ENCODE measurements around the gene GOLPH3. TPM values are rescaled to one million over a fixed set of nuclear protein-coding genes. Genes with fewer than 3 reads are reported as not detected.
A peak's percentile ranks its signal among the peaks of the same experiment; 100 is the strongest.

GOLPH3 gene
- total RNA-seq, 1 donor from 2014 or later = 99.0 TPM

- H3K27me3 ChIP-seq (ENCODE audit: low read depth) = no peaks in the 10 kb centered on the region
- intact Hi-C loops (cut with DNase I) = no loop called here
- ATAC-seq = no peak
Measured at GRCh38 chr5:32159328-32160072, 14.6 kb downstream of the GOLPH3 start.

GRCh38 chr5:32158679-32158975 lies 15.5 kb downstream of the GOLPH3 start:
- Histone ChIP-seq H3K4me3 (no peak overlapping the region), H3K36me3 (no peaks in the 10 kb centered on the region), H3K4me1 (peaks cover 52% of the 10 kb centered on the region), H3K9me3 (no peaks in the 10 kb centered on the region), H3K27me3 (ENCODE audit: low read depth) (no peaks in the 10 kb centered on the region), H3K27ac (no peak overlapping the region)
- no peak for TF ChIP-seq CTCF (IDR thresholded peaks at IDR 0.05)
- intact Hi-C loops (cut with DNase I) = no loop called here
- no peak for DNase-seq
- peak in 1 of 2 donors; percentile 15 for ATAC-seq

More at GRCh38 chr5:32159328-32160072, 14.6 kb downstream of the GOLPH3 start:
- H3K9me3 ChIP-seq = no peaks in the 10 kb centered on the region
- DNase-seq = no peak
- peaks cover 44% of the 10 kb centered on the region for H3K4me1 ChIP-seq
- TF ChIP-seq CTCF (IDR thresholded peaks at IDR 0.05) = no peak
- H3K36me3 ChIP-seq = no peaks in the 10 kb centered on the region
- no peak overlapping the region for H3K4me3 ChIP-seq
- no peak overlapping the region for H3K27ac ChIP-seq

- no peak for DNase-seq
- no peak overlapping the region for H3K27ac ChIP-seq
- H3K9me3 ChIP-seq = no peaks in the 10 kb centered on the region
- no peak for ATAC-seq
- intact Hi-C loops (cut with DNase I) = no loop called here
- H3K4me1 ChIP-seq = peaks cover 64% of the 10 kb centered on the region
- no peak for TF ChIP-seq CTCF (IDR thresholded peaks at IDR 0.05)
- H3K36me3 ChIP-seq = no peaks in the 10 kb centered on the region
- no peaks in the 10 kb centered on the region for H3K27me3 ChIP-seq (ENCODE audit: low read depth)
- H3K4me3 ChIP-seq = no peak overlapping the region
Measured at GRCh38 chr5:32157078-32157477, 17.0 kb downstream of the GOLPH3 start.

GRCh38 chr5:32156635-32157034 lies 17.5 kb downstream of the GOLPH3 start:
- H3K4me1 ChIP-seq = peaks cover 68% of the 10 kb centered on the region
- no peaks in the 10 kb centered on the region for H3K9me3 ChIP-seq
- intact Hi-C loops (cut with DNase I) = no loop called here
- DNase-seq = no peak
- H3K27me3 ChIP-seq (ENCODE audit: low read depth) = no peaks in the 10 kb centered on the region
- H3K36me3 ChIP-seq = no peaks in the 10 kb centered on the region
- no peak for TF ChIP-seq CTCF (IDR thresholded peaks at IDR 0.05)
- no peak overlapping the region for H3K27ac ChIP-seq
- H3K4me3 ChIP-seq = no peak overlapping the region
- no peak for ATAC-seq

GRCh38 chr5:32155211-32155610 lies 18.9 kb downstream of the GOLPH3 start:
- Histone ChIP-seq H3K4me3 (no peak overlapping the region), H3K4me1 (peaks cover 75% of the 10 kb centered on the region), H3K27ac (no peak overlapping the region), H3K36me3 (no peaks in the 10 kb centered on the region), H3K27me3 (ENCODE audit: low read depth) (no peaks in the 10 kb centered on the region), H3K9me3 (no peaks in the 10 kb centered on the region)
- TF ChIP-seq CTCF (IDR thresholded peaks at IDR 0.05) = no peak
- ATAC-seq (no peak), DNase-seq (no peak)
- intact Hi-C loops (cut with DNase I) = no loop called here
